GM12891 (cell line): ENCODE data around the gene GLB1L.
"Not testable (repeated sequence)": the region's sequence is repeated elsewhere in the genome, so short reads cannot be mapped to it uniquely, and the experiment has no call there.

Experiments
- PAX5 ChIP-seq: IDR thresholded peaks from 2 replicates; pipeline ENCODE4 v1.6.1; 2011; ENCODE audit warnings: low read length, moderate library complexity, mild to moderate bottlenecking; ENCODE audit not compliant: insufficient read depth, severe bottlenecking
- POLR2A ChIP-seq: IDR thresholded peaks from 2 replicates; pipeline ENCODE4 v1.6.1; 2011; ENCODE audit warnings: low read depth, low read length, control low read depth
- POLR2AphosphoS5 ChIP-seq: IDR thresholded peaks from 2 replicates; pipeline ENCODE4 v1.6.1; 2011; ENCODE audit warnings: low read depth, low read length, control low read depth
- TAF1 ChIP-seq: IDR thresholded peaks from 2 replicates; pipeline ENCODE4 v1.6.1; 2011; ENCODE audit warnings: low read depth, low read length, control low read depth

DNA sequence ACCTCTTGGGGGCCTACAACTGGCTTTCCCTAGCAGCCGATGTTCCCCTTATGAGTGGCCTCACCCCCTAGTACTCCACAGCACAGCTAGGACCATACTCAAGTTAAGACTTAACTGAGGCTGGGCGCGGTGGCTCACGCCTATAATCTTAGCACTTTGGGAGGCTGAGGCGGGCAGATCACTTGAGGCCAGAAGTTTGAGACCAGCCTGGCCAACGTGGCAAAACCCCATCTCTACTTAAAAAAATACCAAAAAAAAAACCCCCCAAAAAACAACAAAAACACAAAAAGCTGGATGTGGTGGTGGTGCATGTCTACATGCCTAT lies 41.8 kb upstream of the GLB1L start:
- not testable (repeated sequence) for TF ChIP-seq TAF1, POLR2AphosphoS5, POLR2A, PAX5
